Measurements from ENCODE around the gene TENT5A.
"Not testable (repeated sequence)": the region's sequence is repeated elsewhere in the genome, so short reads cannot be mapped to it uniquely, and the experiment has no call there.

TENT5A gene

DNA sequence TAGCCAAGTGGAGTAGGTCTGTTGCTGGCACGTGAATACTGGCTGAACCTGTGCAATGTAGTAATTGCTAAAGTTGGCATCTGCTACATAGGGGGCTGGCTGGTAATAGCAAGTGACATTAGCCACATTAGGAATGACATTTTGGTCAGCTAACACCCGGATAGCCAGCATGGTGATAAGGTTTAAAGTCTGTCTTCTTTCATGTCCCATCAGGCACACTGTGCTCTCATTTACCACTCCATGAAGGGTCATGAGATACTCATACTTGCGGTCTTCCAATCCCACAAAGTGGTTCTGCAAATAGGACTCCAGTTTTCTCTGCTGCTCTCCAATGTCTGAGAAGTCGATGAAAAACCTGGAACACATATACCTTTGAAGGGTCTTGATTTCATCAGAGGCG, 2.8 kb downstream of the TENT5A start:
- DNase-seq = no peak

GRCh38 chr6:81748994-81749393, 3.5 kb downstream of the TENT5A start:
- no peak for DNase-seq

DNA sequence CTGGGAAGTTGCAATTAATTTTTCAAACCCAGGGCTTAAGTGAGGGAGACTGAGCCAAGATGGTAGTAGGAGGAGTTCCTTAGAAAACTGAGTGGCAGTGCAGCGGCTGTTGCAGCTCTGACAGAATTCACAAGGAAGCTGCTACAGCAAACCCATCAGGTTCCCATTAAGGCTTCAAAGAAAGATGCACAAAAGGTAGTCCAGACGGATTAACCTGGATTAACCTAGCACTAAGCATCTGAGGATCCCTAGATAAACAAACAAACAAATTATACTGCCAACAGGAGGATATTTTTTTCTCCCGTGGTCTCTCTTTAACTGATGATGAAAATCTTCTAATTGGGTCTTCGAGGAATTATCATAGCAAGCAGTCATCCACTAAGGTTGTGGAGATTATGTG, 5.2 kb downstream of the TENT5A start:
- no peak for DNase-seq

GRCh38 chr6:81744131-81744530, 8.3 kb downstream of the TENT5A start:
- DNase-seq = no peak

DNA sequence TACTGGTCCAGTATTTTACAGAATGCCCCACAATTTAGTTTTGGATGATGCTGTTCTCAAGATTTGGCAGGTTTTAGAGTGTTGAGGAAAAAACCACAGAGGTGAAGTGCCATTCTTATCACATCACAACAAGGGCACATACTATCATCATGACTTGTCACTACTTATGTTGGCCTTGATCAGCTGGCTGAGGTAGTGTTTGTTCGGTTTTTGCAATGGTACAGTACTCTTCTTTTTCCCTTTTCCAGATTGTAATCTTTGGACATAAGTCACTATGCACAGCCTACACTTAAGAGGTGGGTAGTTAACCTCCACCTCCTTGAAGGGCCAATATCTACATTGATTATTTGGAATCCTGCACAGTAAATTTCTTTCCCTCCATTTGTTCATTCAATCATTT, 8.8 kb downstream of the TENT5A start:
- DNase-seq = no peak

GRCh38 chr6:81741689-81742088, 10.8 kb downstream of the TENT5A start:
- DNase-seq = no peak

DNA sequence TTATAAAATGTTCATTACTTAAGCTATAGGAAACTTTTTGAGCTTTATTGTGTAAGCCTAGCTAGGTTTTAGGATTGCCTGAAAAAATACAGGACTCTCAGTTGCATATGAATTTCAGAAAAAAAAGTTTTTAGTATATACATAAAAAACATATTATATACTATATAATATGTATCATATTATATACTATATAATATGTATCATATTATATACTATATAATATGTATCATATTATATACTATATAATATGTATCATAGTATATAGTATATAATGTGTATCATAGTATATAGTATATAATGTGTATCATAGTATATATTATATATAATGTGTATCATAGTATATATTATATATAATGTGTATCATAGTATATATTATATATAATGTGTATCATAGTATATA, 11.9 kb downstream of the TENT5A start:
- DNase-seq = not testable (repeated sequence)

DNA sequence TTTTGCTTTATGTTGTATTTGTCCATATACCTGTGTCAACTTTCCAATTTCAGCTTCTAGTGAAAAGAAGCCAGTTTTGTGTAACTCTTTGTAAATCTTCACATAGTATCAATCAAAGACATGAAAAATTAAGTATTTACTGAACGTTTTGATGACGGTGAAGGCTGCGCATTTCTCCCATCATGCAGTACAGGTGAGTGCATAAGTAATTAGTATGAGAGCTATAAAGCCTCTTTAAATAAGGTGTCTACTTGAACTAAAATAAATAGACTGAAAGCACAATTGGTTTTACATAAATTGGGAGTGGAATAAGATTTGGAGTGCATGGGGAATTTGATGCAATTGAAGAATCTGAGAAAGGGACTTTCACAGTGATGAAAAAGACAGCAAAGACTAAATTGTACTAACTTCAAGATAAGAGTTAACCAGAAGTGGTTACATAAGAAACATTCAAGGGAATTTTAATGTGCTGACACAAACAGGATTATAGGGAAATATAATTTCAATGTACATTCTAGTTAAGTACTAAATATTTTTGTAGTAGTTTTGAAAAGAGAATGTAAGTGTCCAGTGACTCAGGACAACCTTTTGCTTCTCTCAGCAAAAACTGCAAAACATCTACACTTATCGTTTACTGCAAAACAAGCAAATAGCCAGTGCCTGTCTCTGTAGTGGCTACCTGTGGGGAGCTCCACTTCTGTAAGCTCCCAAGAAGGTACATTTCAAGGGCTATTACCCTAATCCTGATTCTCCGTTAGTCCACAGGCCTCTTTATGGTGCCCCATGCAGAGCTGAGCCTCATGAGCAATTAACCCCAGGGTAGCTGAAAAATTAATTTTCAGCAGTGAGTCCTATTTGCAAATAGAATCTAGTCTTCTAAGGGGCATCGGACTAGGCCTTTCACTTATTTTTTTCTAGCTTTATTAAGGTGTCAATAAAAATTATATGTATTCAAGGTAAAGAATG, 13.0 kb downstream of the TENT5A start:
- DNase-seq = no peak

- no peak for DNase-seq
Observed at GRCh38 chr6:81736428-81736827, 16.1 kb downstream of the TENT5A start.

- no peak for DNase-seq
Observed at GRCh38 chr6:81735756-81736380, 16.6 kb downstream of the TENT5A start.

- DNase-seq = no peak
Observed at GRCh38 chr6:81734500-81735150, 17.9 kb downstream of the TENT5A start.

- no peak for DNase-seq
Observed at GRCh38 chr6:81734081-81734480, 18.4 kb downstream of the TENT5A start.

- DNase-seq = no peak
Observed at GRCh38 chr6:81731814-81732213, 20.7 kb downstream of the TENT5A start.

DNA sequence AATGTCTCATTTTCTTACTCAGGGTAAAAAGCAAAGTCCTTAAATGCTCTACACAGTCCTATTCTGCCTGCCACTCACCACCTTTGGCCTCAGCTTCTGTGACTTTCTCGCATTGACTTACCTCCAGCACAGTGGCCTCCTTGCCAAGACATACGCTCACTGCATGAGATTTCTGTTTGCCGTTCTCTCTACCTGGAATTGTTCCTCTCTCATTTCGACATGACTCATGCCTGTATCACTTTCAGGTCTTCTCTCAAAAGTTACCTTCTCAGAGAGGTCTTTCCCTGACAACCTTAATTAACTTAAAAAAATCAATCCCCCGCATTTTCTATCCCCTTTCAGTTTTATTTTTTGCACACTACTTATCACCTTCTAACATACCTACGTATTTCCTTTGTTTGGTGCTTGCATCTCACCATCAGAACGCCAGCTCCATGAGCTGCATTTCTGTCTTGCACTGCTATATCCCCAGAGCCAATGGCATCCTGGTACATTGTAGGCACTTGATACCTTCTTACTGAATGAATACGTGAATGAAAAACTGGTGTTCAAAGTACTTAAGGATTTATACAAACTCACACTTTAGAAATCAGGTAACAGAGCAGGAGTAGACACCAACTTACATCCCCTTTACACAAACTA, 24.5 kb downstream of the TENT5A start:
- no peak for DNase-seq

DNA sequence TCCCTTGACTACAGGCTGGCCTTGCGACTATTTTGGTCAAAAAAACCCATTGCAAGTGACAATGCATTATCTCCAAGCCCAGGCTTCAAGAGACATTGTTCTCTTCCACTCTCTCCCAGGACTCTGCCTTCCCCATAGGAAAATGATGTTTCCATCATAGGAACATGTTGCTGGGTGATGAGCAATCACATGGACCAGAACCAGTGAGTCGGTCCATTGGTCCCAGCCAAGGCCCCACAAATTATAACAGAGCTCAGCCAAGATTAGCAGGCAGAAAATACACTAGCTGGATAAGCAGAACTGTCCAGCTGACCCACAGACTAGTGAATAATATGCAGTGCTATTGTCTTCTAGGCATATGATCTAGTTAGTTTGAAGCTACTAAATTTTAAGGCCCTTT, 27.4 kb downstream of the TENT5A start:
- no peak for DNase-seq

- no peak for DNase-seq
Observed at GRCh38 chr6:81722506-81723223, 29.8 kb downstream of the TENT5A start.

DNA sequence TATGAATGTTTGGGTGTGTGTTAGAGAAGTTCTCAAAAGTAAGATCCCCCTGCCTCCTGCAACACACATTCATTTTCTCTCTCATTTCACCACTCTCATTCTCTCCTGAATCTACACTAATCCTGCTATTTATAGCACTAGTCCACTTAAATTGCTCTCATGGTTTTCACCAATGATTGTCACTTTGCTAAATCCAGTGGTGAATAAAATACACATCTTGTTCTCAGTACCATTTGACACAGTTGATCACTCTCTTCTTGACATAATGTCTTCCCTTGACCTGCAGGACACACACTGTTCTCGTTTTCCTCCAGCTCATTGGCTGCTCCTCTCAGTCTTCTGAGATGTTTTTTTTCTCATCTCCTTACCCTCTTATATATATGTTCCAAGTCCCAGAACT, 32.1 kb downstream of the TENT5A start:
- no peak for DNase-seq

DNA sequence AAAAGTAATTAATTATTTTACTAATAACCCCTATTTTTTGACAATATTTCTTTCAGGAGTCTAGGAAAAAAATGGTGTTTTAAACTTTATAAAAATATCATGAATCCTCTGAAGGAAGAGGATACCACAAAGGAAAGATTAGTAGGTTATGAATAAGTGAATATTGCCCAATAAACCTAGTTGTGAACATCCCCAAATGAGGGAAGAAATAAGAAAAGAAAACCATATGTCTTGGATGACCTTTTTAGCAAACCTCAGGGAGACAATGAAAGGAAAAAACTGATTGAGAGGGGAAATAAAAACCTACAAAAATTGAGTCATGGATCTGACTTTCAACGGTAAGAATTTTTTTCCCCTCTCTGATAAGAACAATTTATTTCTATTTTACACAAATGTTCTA, 34.4 kb downstream of the TENT5A start:
- no peak for DNase-seq

- no peak for DNase-seq
Observed at GRCh38 chr6:81714684-81715083, 37.8 kb downstream of the TENT5A start.

DNA sequence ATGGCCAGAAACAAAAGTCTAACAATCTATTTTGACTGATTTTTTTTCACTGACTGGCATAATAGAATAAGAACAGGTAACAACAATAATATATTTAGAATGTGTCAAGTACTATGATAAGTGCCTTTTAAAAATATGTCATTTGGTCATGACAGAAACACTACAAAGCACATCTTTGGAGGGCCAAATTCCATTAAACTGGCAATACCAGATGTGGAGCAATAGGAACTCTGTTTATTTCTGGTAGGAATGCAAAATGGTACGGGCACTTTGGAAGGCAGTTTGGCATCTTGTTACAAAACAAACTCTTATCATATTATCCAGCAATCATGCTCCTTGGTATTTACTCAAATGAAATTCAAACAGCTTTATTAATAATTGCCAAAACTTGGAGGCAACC, 39.3 kb downstream of the TENT5A start:
- DNase-seq = no peak

DNA sequence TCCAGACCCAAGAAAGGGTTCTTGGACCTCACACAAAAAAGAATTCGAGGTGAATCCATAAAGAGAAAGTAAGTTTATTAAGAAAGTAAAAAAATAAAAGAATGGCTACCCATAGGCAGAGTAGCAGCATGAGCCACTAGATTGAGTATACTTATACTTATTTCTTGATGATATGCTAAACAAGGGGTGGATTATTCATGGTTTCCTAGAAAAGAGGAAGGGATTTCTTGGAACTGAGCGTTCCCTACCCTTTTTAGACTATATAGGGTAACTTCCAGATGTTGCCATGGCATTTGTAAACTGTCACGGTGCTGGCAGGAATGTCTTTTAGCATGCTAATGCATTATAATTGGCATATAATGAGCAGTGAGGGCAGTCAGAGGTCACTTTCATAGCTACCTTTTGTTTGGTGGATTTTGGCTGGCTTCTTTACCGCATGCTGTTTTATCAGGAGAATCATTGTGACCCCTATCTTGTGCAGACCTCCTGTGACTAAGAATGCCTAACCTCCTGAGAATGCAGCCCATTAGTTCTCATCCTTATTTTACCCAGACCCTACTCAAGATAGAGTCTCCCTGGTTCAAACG, 44.3 kb downstream of the TENT5A start:
- DNase-seq = no peak

GRCh38 chr6:81704700-81705099, 47.8 kb downstream of the TENT5A start:
- no peak for DNase-seq

Measured in NCI-H446 treated with DMSO at 0.1 percent for 48 hours (cell line).